ENCODE measurements around the gene SALL4. TPM values are rescaled to one million over a fixed set of nuclear protein-coding genes. Genes with fewer than 3 reads are reported as not detected.

Gene SALL4
- total RNA-seq, 2 donors from 2014 or later, result not detected

GRCh38 chr20:51734876-51735720 is 67.2 kb downstream of the SALL4 start:
- no peak for TF ChIP-seq CTCF (IDR thresholded peaks at IDR 0.05)
- H3K36me3 ChIP-seq, result no peaks in the 10 kb centered on the region
- no peaks in the 10 kb centered on the region for H3K9me3 ChIP-seq
- DNase-seq (ENCODE audit: low spot score), result no peak
- no peak overlapping the region for H3K27ac ChIP-seq
- peaks cover 0 to 27% of the 10 kb centered on the region in 2 donors for H3K4me1 ChIP-seq
- H3K4me3 ChIP-seq, result no peak overlapping the region
- no peaks in the 10 kb centered on the region for H3K27me3 ChIP-seq

- Histone ChIP-seq H3K4me3 (no peak overlapping the region), H3K27me3 (no peaks in the 10 kb centered on the region), H3K9me3 (no peaks in the 10 kb centered on the region), H3K27ac (peak overlapping the region in 1 of 2 donors; percentile 76), H3K36me3 (no peaks in the 10 kb centered on the region), H3K4me1 (peaks cover 0 to 27% of the 10 kb centered on the region in 2 donors)
- no peak for TF ChIP-seq CTCF (IDR thresholded peaks at IDR 0.05)
- DNase-seq (ENCODE audit: low spot score), result no peak
Observed at GRCh38 chr20:51733070-51733469, 69.3 kb downstream of the SALL4 start.

Other genes starting within 250 kb of the SALL4 start
- 10 to 100 TPM; 19.5 to 23.4 TPM for gene ATP9A, start 34.1 kb downstream of the SALL4 start, total RNA-seq

Measured in right atrium auricular region (tissue), 2 donors.